Brain microvascular endothelial cell (primary cell): ENCODE results near the gene MTRFR.

Experiments used
- DNase-seq: peaks from one replicate; pipeline ENCODE4 v3.0.0-alpha.2; 2020
- H3K27ac ChIP-seq: fragments of 250-450 bp; sonication (Bioruptor Pico); 2 replicates; pipeline ENCODE4 v1.5.1; 2020; ENCODE audit warnings: mild to moderate bottlenecking, moderate library complexity
- H3K27me3 ChIP-seq: fragments of 250-450 bp; sonication (Bioruptor Pico); replicated peaks from 2 replicates; pipeline ENCODE4 v1.5.1; 2020; ENCODE audit warnings: mild to moderate bottlenecking
- H3K36me3 ChIP-seq: fragments of 250-450 bp; sonication (Bioruptor Pico); replicated peaks from 2 replicates; pipeline ENCODE4 v1.5.1; 2020; ENCODE audit warnings: mild to moderate bottlenecking
- H3K4me3 ChIP-seq: 2 replicates; pipeline ENCODE4 v1.5.1; 2011; ENCODE audit warnings: low read depth, mild to moderate bottlenecking, control low read depth, low read length, moderate library complexity
- CTCF ChIP-seq: IDR thresholded peaks from 2 replicates; pipeline ENCODE4 v1.5.1; 2011; ENCODE audit warnings: low read depth, mild to moderate bottlenecking, moderate library complexity, low read length, control low read depth, inconsistent platforms; ENCODE audit errors: missing control alignments
- in situ Hi-C: cut with HindIII; loops from 2 replicates; pipeline ENCODE4 v1.10.0; 2017; ENCODE audit warnings: low sequenced_read_pairs, low pct_ligation_motif_present

The MTRFR gene

GRCh38 chr12:123253641-123254459 lies 20.6 kb downstream of the MTRFR start:
- Histone ChIP-seq H3K36me3 (peaks cover 45% of the 10 kb centered on the region), H3K4me3 (no peak overlapping the region), H3K27me3 (no peaks in the 10 kb centered on the region), H3K27ac (no peak overlapping the region)
- TF ChIP-seq CTCF, result no peak
- in situ Hi-C loops, result no loop called here
- no peak for DNase-seq

- H3K27me3 ChIP-seq, result no peaks in the 10 kb centered on the region
- no peak for DNase-seq
- no peak overlapping the region for H3K4me3 ChIP-seq
- in situ Hi-C loops, result no loop called here
- no peak for TF ChIP-seq CTCF
- no peak overlapping the region for H3K27ac ChIP-seq
- H3K36me3 ChIP-seq, result peaks cover 49% of the 10 kb centered on the region
Measured at GRCh38 chr12:123254853-123255446, 21.7 kb downstream of the MTRFR start.

GRCh38 chr12:123258593-123258992 lies 25.4 kb downstream of the MTRFR start:
- DNase-seq, result no peak
- H3K36me3 ChIP-seq, result peaks cover 81% of the 10 kb centered on the region
- no peak overlapping the region for H3K27ac ChIP-seq
- no peak for TF ChIP-seq CTCF
- in situ Hi-C loops, result no loop called here
- H3K4me3 ChIP-seq, result no peak overlapping the region
- H3K27me3 ChIP-seq, result no peaks in the 10 kb centered on the region

GRCh38 chr12:123260081-123260480 lies 26.8 kb downstream of the MTRFR start:
- Histone ChIP-seq H3K4me3 (no peak overlapping the region), H3K27ac (no peak overlapping the region), H3K36me3 (peaks cover 81% of the 10 kb centered on the region), H3K27me3 (no peaks in the 10 kb centered on the region)
- no peak for TF ChIP-seq CTCF
- in situ Hi-C loops, result no loop called here
- no peak for DNase-seq

- Histone ChIP-seq H3K27me3 (no peaks in the 10 kb centered on the region), H3K4me3 (no peak overlapping the region), H3K36me3 (peaks cover 80% of the 10 kb centered on the region), H3K27ac (no peak overlapping the region)
- TF ChIP-seq CTCF, result no peak
- in situ Hi-C loops, result no loop called here
- no peak for DNase-seq
Measured at GRCh38 chr12:123261196-123261595, 28.0 kb downstream of the MTRFR start.
